Activated CD8-positive, alpha-beta T cell treated with anti-CD3 and anti-CD28 coated beads for 36 hours (primary cell): ENCODE measurements around the gene EYA3. TPM values are rescaled to one million over a fixed set of nuclear protein-coding genes. Genes with fewer than 3 reads are reported as not detected.

Source experiments
- ATAC-seq: fragments of 200-7000 bp; cut with Tn5 transposase; one replicate; pipeline ENCODE4 v1.10.0; 2021; ENCODE audit warnings: mild to moderate bottlenecking, moderate library complexity
- CTCF ChIA-PET: fragments of 350-600 bp; sonication (Branson Sonifier 250); formaldehyde crosslinking; loops from one replicate; lab custom pipeline; 2021; ENCODE audit warnings: antibody characterized with exemption; lab: Charles Lee
- POLR2A ChIA-PET: fragments of 350-600 bp; sonication (Branson Sonifier 250); formaldehyde crosslinking; loops from one replicate; lab custom pipeline; 2021; ENCODE audit warnings: antibody characterized with exemption; lab: Charles Lee
- DNase-seq: peaks from one replicate; pipeline ENCODE4 v3.0.0-alpha.2; 2020
- H3K27ac Mint-ChIP-seq: one replicate; pipeline ENCODE4 v1.8.0; 2021; ENCODE audit warnings: mild to moderate bottlenecking, mixed read lengths
- H3K27me3 Mint-ChIP-seq: one replicate; pipeline ENCODE4 v1.8.0; 2021; ENCODE audit warnings: mixed read lengths
- H3K36me3 Mint-ChIP-seq: one replicate; pipeline ENCODE4 v1.8.0; 2021; ENCODE audit warnings: low read depth, mixed read lengths
- H3K4me1 Mint-ChIP-seq: one replicate; pipeline ENCODE4 v1.8.0; 2021; ENCODE audit warnings: low read depth, mixed read lengths
- H3K4me3 Mint-ChIP-seq: one replicate; pipeline ENCODE4 v1.8.0; 2021; ENCODE audit warnings: mild to moderate bottlenecking, moderate library complexity, mixed read lengths
- H3K9me3 Mint-ChIP-seq: one replicate; pipeline ENCODE4 v1.8.0; 2021; ENCODE audit warnings: mixed read lengths
- CTCF ChIP-seq: fragments of 200-600 bp; IDR thresholded peaks from one replicate; pipeline ENCODE4 v1.8.0; 2022; ENCODE audit warnings: antibody characterized with exemption, mild to moderate bottlenecking
- intact Hi-C: fragments of 100-400 bp; cut with micrococcal nuclease; formaldehyde crosslinking; loops from one replicate; pipeline ENCODE4 v1.10.0; 2022
- total RNA-seq, 2 experiments: library from RNA; stranded (reverse); gene quantifications; one replicate each; pipeline ENCODE4 v1.2.3, GENCODE V29; 2021

Gene EYA3
- total RNA-seq, 2 experiments from 2014 or later: 34.6 to 34.9 TPM

GRCh38 chr1:27928216-27928954 is 160.0 kb downstream of the EYA3 start:
- ChIA-PET POLR2A (no interaction called here), CTCF (interaction anchor here (0.6 to 2.4 kb wide), 3 partner anchors 31 to 71 kb away, joined by 3 to 6 read pairs (median 4); no protein-coding TSS in a partner anchor)
- no peak for DNase-seq
- no peak for TF ChIP-seq CTCF
- Mint-ChIP-seq H3K36me3 (no peaks in the 10 kb centered on the region), H3K4me3 (no peak overlapping the region), H3K9me3 (no peaks in the 10 kb centered on the region), H3K27ac (no peak overlapping the region), H3K27me3 (peaks cover 2% of the 10 kb centered on the region), H3K4me1 (no peaks in the 10 kb centered on the region)
- no peak for ATAC-seq
- intact Hi-C loops: no loop called here

- H3K27ac Mint-ChIP-seq: no peak overlapping the region
- H3K27me3 Mint-ChIP-seq: no peaks in the 10 kb centered on the region
- intact Hi-C loops: no loop called here
- no peaks in the 10 kb centered on the region for H3K36me3 Mint-ChIP-seq
- no peak for TF ChIP-seq CTCF
- POLR2A ChIA-PET: no interaction called here
- H3K4me1 Mint-ChIP-seq: no peaks in the 10 kb centered on the region
- H3K4me3 Mint-ChIP-seq: no peak overlapping the region
- ATAC-seq: no peak
- no peaks in the 10 kb centered on the region for H3K9me3 Mint-ChIP-seq
- CTCF ChIA-PET: interaction anchor here (2.4 kb wide), 1 partner anchor 18 kb away, joined by 10 read pairs; no protein-coding TSS in a partner anchor
- no peak for DNase-seq
These were observed 166.1 kb downstream of the EYA3 start for GRCh38 chr1:27922272-27922671.

Other genes starting within 250 kb of the EYA3 start
- gene THEMIS2, start 216.1 kb downstream of the EYA3 start, total RNA-seq: 10 to 100 TPM; 13.8 to 16.0 TPM
- gene RPA2, start 174.0 kb downstream of the EYA3 start, total RNA-seq: 10 to 100 TPM; 61.6 to 67.2 TPM
- under 1 TPM; 0.27 to 0.38 TPM for gene SMPDL3B, start 153.6 kb downstream of the EYA3 start, total RNA-seq
- gene XKR8, start 128.6 kb downstream of the EYA3 start, total RNA-seq: 1 to 10 TPM; 3.4 to 3.6 TPM
- under 1 TPM; 0.16 to 0.25 TPM for gene PTAFR, start 88.1 kb upstream of the EYA3 start, total RNA-seq
- 100 to 1,000 TPM; 103 to 105 TPM for gene DNAJC8, start 144.4 kb upstream of the EYA3 start, total RNA-seq
- gene ATP5IF1, start 147.5 kb upstream of the EYA3 start, total RNA-seq: 100 to 1,000 TPM; 169 to 170 TPM
- gene SESN2, start 170.9 kb upstream of the EYA3 start, total RNA-seq: 10 to 100 TPM; 26.0 to 27.4 TPM
- gene MED18, start 240.4 kb upstream of the EYA3 start, total RNA-seq: 10 to 100 TPM; 14.9 to 18.9 TPM